K562 (cell line): Measurements from ENCODE around the gene APC2. TPM values are rescaled to one million over a fixed set of nuclear protein-coding genes. Genes with fewer than 3 reads are reported as not detected.

Source experiments
- ASH1L ChIP-seq: fragments of 450-650 bp; IDR thresholded peaks from 2 replicates; pipeline ENCODE4 v1.6.1; 2018; ENCODE audit warnings: borderline replicate concordance, mild to moderate bottlenecking, low read depth; ENCODE audit not compliant: partially characterized antibody
- CEBPG ChIP-seq, 3 experiments: fragments of 200-800 bp in 1 of 3; sonication (Bioruptor generic) in 1 of 3; sonication (generic) in 1 of 3; formaldehyde crosslinking in 1 of 3; IDR thresholded peaks in 2 of 3; conservative IDR thresholded peaks in 1 of 3; 2 replicates each; pipeline versions ENCODE4 v1.6.1 to v1.8.0; 2016 to 2022; ENCODE audit warnings: missing compliant biosample characterization in 2 of 3, missing genetic modification characterization in 2 of 3, mild to moderate bottlenecking in 1 of 3, missing genetic modification reagents in 1 of 3
- CHCHD3 ChIP-seq: fragments of 250-450 bp; sonication (Bioruptor Pico); IDR thresholded peaks from 2 replicates; pipeline ENCODE4 v2.1.2; 2022; ENCODE audit warnings: mild to moderate bottlenecking
- E2F6 ChIP-seq, 2 experiments: IDR thresholded peaks; 2 replicates each; pipeline ENCODE4 v1.6.1; 2011; ENCODE audit warnings: borderline replicate concordance in 1 of 2, control low read depth in 1 of 2, low read depth in 1 of 2, low read length in 1 of 2, mild to moderate bottlenecking in 1 of 2, mixed read lengths in 1 of 2, moderate library complexity in 1 of 2; ENCODE audit not compliant: insufficient read depth in 1 of 2, insufficient read length in 1 of 2, poor library complexity in 1 of 2, severe bottlenecking in 1 of 2; ENCODE audit errors: extremely low read depth in 1 of 2
- ELF2 ChIP-seq: fragments of 250-450 bp; sonication (Bioruptor Pico); IDR thresholded peaks from 2 replicates; pipeline ENCODE4 v1.5.0; 2021; ENCODE audit warnings: mild to moderate bottlenecking
- HBP1 ChIP-seq: fragments of 450-650 bp; formaldehyde crosslinking; IDR thresholded peaks from 2 replicates; pipeline ENCODE4 v1.4.0; 2022; ENCODE audit warnings: missing genetic modification characterization
- KDM5B ChIP-seq: fragments of 200-600 bp; sonication (generic); IDR thresholded peaks from 2 replicates; pipeline ENCODE4 v1.6.1; 2012; ENCODE audit warnings: low read depth, mild to moderate bottlenecking, moderate library complexity, low read length, control low read depth, inconsistent platforms; ENCODE audit not compliant: insufficient replicate concordance
- L3MBTL2 ChIP-seq: fragments of 450-650 bp; IDR thresholded peaks from 2 replicates; pipeline ENCODE4 v1.6.1; 2016; ENCODE audit warnings: mild to moderate bottlenecking, moderate library complexity
- MTA1 ChIP-seq: fragments of 450-650 bp; IDR thresholded peaks from 2 replicates; pipeline ENCODE4 v1.6.1; 2017; ENCODE audit warnings: borderline replicate concordance
- RBM25 ChIP-seq: fragments of 200-400 bp; formaldehyde crosslinking; IDR thresholded peaks from 2 replicates; pipeline ENCODE4 v1.6.1; 2018; ENCODE audit warnings: low read length, low read depth, moderate library complexity; ENCODE audit not compliant: severe bottlenecking
- RCOR1 ChIP-seq, 2 experiments: IDR thresholded peaks; 2 replicates each; pipeline ENCODE4 v1.6.1; 2012; ENCODE audit warnings: low read depth in 2 of 2, low read length in 2 of 2, borderline replicate concordance in 1 of 2, improper control_type of control experiment in 1 of 2
- SIN3B ChIP-seq: fragments of 450-650 bp; IDR thresholded peaks from 2 replicates; pipeline ENCODE4 v1.6.1; 2017; ENCODE audit warnings: low read depth, mild to moderate bottlenecking, moderate library complexity
- TBP ChIP-seq: optimal IDR thresholded peaks from 2 replicates; pipeline ENCODE3; 2011; ENCODE audit warnings: low read depth, low read length, improper control_type of control experiment
- TFAP4 ChIP-seq: sonication (generic); formaldehyde crosslinking; IDR thresholded peaks from 2 replicates; pipeline ENCODE4 v1.8.0; 2022; ENCODE audit warnings: missing genetic modification reagents, mild to moderate bottlenecking, moderate library complexity, borderline replicate concordance
- TOE1 ChIP-seq, 2 experiments: fragments of 450-650 bp in 1 of 2; sonication (generic) in 1 of 2; formaldehyde crosslinking in 1 of 2; IDR thresholded peaks; 2 replicates each; pipeline versions ENCODE4 v1.7.1 to v1.8.0; 2016 to 2022; ENCODE audit warnings: borderline replicate concordance in 2 of 2, mild to moderate bottlenecking in 2 of 2, antibody characterized with exemption in 1 of 2, inconsistent platforms in 1 of 2, low read depth in 1 of 2, missing genetic modification reagents in 1 of 2, moderate library complexity in 1 of 2
- TRIM24 ChIP-seq, 2 experiments: fragments of 450-650 bp; IDR thresholded peaks; 2 replicates each; pipeline ENCODE4 v1.6.1; 2016
- ZBED1 ChIP-seq: IDR thresholded peaks from 2 replicates; pipeline ENCODE4 v1.6.1; 2014
- ZNF57 ChIP-seq: fragments of 450-650 bp; formaldehyde crosslinking; IDR thresholded peaks from 2 replicates; pipeline ENCODE4 v1.4.0; 2020; ENCODE audit warnings: mild to moderate bottlenecking, moderate library complexity
- ZNF785 ChIP-seq: fragments of 250-450 bp; sonication (Bioruptor Pico); IDR thresholded peaks from 2 replicates; pipeline ENCODE4 v1.4.0; 2020; ENCODE audit warnings: mild to moderate bottlenecking
- ZZZ3 ChIP-seq: fragments of 450-650 bp; IDR thresholded peaks from 2 replicates; pipeline ENCODE4 v1.6.1; 2016; ENCODE audit warnings: antibody characterized with exemption, mild to moderate bottlenecking, moderate library complexity
- polyA plus RNA-seq, 8 experiments: library from polyadenylated mRNA; depleted of rRNA in 4 of 8; stranded (reverse) in 5 of 8; unstranded in 3 of 8; fragments of >200 nt; fragmentation: Nextera tagmentation in 2 of 8; fragmentation: Illumina TruSeq in 1 of 8; extraction: Ambion mirVana in 2 of 8; extraction: Trizol in 1 of 8; gene quantifications; 2 replicates each; pipeline versions ENCODE4 v1.2.1 to v1.2.3, GENCODE V29; 2011 to 2014; ENCODE audit warnings: inconsistent platforms in 1 of 8, missing spikeins in 1 of 8
- total RNA-seq, 7 experiments: library from RNA; depleted of rRNA in 6 of 7; stranded (reverse); fragments of >200 nt in 6 of 7; fragmentation: Illumina TruSeq in 2 of 7; extraction: Trizol in 2 of 7; gene quantifications; 2 replicates each; pipeline versions ENCODE4 v1.2.1 to v1.2.3, GENCODE V29; 2011 to 2021; ENCODE audit warnings: low replicate concordance in 1 of 7
- TF ChIP-seq, protein P1 (sequence below): sonication (generic); formaldehyde crosslinking; IDR thresholded peaks from 2 replicates; pipeline ENCODE4 v1.8.0; 2022; ENCODE audit warnings: mild to moderate bottlenecking, missing genetic modification reagents

Gene APC2
- total and polyA plus RNA-seq, 9 of the 15 experiments (the other 6 are each of a cell fraction or from before 2014, with no cell fraction given), result 0.01 to 0.40 (median 0.05) TPM; not detected in 3

DNA sequence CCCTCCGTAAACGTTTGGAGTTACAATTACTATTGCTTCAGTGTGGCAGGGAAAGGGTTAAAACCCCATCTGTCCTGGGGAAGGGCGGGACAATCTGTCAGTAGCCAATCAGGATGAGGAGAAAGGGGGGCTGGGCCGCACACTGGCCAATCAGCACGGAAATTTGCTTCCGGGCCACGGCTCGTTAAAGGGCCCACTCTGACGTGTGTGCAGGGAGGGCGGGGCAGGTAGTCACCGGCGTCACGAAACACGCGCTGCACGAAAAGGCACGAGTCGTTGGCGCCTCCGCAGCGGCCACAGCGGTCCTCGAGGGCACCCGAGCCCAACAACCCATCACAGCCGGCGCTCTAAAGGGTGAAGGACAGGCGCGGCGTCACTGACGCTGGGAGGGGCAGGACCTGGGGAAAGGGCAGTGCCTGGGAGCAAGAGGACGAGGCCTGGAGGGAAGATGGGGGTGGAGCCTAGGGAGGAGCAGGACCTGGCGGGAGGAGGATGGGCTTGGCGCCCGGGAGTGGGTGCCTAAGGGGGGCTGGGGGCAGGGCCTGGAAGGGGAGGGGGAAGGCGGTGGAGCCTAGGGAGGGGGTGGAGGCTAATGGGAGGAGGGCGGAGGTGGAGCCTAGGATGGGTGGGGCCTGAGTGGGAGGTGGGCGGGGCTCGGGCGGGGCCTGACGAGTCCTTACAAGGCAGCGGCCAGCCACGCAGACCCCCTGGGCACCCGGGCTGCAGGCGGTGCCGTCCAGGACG, 58.0 kb downstream of the APC2 start (continued):
- 0 out of 2 replicates have a peak, but pooled peaks have one; percentile 49 for TF ChIP-seq HBP1
- peak; percentile 92 to 94 for TF ChIP-seq E2F6 (IDR thresholded peaks at IDR 0.05; ENCODE audit: borderline replicate concordance in 1 of 2, extremely low read depth in 1 of 2, insufficient read depth in 1 of 2, insufficient read length in 1 of 2, low read depth in 1 of 2, low read length in 1 of 2, poor library complexity in 1 of 2, severe bottlenecking in 1 of 2)
- peak; percentile 38; the same call in 1 of the 2 replicates for TF ChIP-seq ZBED1
- peak; percentile 96 for TF ChIP-seq ASH1L
- TF ChIP-seq ELF2 (CRISPR knock-in tag), result peak; percentile 88
- TF ChIP-seq MTA1, result peak; percentile 71; the same call in 1 of the 2 replicates
- peak; percentile 30 for TF ChIP-seq TBP
- peak; percentile 32; the same call in 1 of the 2 replicates for TF ChIP-seq SIN3B
- no peak for TF ChIP-seq CEBPG (CRISPR knock-in tag; IDR thresholded peaks at IDR 0.05)
- no peak for TF ChIP-seq CEBPG (tag; conservative IDR thresholded peaks at IDR 0.05 in 1 of 2, IDR thresholded peaks at IDR 0.05 in 1 of 2)
- TF ChIP-seq CHCHD3 (CRISPR knock-in tag), result no peak
- 0 out of 4 replicates have a peak, but pooled peaks of 1 of the 2 experiments have one; percentile 14 for TF ChIP-seq RCOR1 (IDR thresholded peaks at IDR 0.05; ENCODE audit: borderline replicate concordance in 1 of 2, low read depth in 2 of 2, low read length in 2 of 2)
- no peak for TF ChIP-seq ZZZ3
- TF ChIP-seq ZNF785 (CRISPR knock-in tag), result no peak
- TF ChIP-seq RBM25, result peak; percentile 93
- TF ChIP-seq ZNF57 (CRISPR knock-in tag), result 0 out of 2 replicates have a peak, but pooled peaks have one; percentile 49
- peak; percentile 98 for TF ChIP-seq TOE1 (IDR thresholded peaks at IDR 0.05; ENCODE audit: borderline replicate concordance)
- TF ChIP-seq TOE1 (CRISPR knock-in tag; IDR thresholded peaks at IDR 0.05; ENCODE audit: borderline replicate concordance, low read depth), result no peak
- TF ChIP-seq TFAP4 (CRISPR knock-in tag), result peak; percentile 98
- peak; percentile 98 for TF ChIP-seq L3MBTL2
- 0 out of 4 replicates have a peak, but pooled peaks of 1 of the 2 experiments have one; percentile 27 for TF ChIP-seq TRIM24 (IDR thresholded peaks at IDR 0.05)
- TF ChIP-seq, protein P1, sequence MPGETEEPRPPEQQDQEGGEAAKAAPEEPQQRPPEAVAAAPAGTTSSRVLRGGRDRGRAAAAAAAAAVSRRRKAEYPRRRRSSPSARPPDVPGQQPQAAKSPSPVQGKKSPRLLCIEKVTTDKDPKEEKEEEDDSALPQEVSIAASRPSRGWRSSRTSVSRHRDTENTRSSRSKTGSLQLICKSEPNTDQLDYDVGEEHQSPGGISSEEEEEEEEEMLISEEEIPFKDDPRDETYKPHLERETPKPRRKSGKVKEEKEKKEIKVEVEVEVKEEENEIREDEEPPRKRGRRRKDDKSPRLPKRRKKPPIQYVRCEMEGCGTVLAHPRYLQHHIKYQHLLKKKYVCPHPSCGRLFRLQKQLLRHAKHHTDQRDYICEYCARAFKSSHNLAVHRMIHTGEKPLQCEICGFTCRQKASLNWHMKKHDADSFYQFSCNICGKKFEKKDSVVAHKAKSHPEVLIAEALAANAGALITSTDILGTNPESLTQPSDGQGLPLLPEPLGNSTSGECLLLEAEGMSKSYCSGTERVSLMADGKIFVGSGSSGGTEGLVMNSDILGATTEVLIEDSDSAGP, result peak; percentile 100
- TF ChIP-seq KDM5B, result peak; percentile 40
